GM18951 (cell line): Measurements from ENCODE around the gene RMND5A.
"Not testable (repeated sequence)": the region's sequence is repeated elsewhere in the genome, so short reads cannot be mapped to it uniquely, and the experiment has no call there.

ENCODE experiments used
- POLR2A ChIP-seq: IDR thresholded peaks from 4 replicates; pipeline ENCODE4 v1.6.1; 2011; ENCODE audit warnings: mild to moderate bottlenecking; ENCODE audit not compliant: insufficient read length, insufficient read depth; ENCODE audit errors: extremely low read depth
- in situ Hi-C: fragments of 300-500 bp; cut with MboI; formaldehyde crosslinking; loops from one replicate; pipeline ENCODE4 v1.12.0; 2022; ENCODE audit warnings: low sequenced_read_pairs, mixed read lengths, inconsistent platforms; ENCODE audit not compliant: unreplicated experiment

The RMND5A gene

GRCh38 chr2:86695053-86695691 lies 24.9 kb upstream of the RMND5A start:
- TF ChIP-seq POLR2A, result no peak
- in situ Hi-C loops, result no loop called here

- no peak for TF ChIP-seq POLR2A
- in situ Hi-C loops, result no loop called here
Measured at GRCh38 chr2:86697551-86698104, 22.5 kb upstream of the RMND5A start.

GRCh38 chr2:86700690-86701089 lies 19.4 kb upstream of the RMND5A start:
- in situ Hi-C loops, result no loop called here
- TF ChIP-seq POLR2A, result no peak

GRCh38 chr2:86703704-86704361 lies 16.3 kb upstream of the RMND5A start:
- no peak for TF ChIP-seq POLR2A
- in situ Hi-C loops, result no loop called here

- TF ChIP-seq POLR2A, result no peak
- in situ Hi-C loops, result no loop called here
Measured at GRCh38 chr2:86704459-86704971, 15.6 kb upstream of the RMND5A start.

GRCh38 chr2:86706220-86706619 lies 13.9 kb upstream of the RMND5A start:
- no peak for TF ChIP-seq POLR2A
- in situ Hi-C loops, result no loop called here

- in situ Hi-C loops, result no loop called here
- no peak for TF ChIP-seq POLR2A
Measured at GRCh38 chr2:86706935-86707334, 13.2 kb upstream of the RMND5A start.

GRCh38 chr2:86708126-86708525 lies 12.0 kb upstream of the RMND5A start:
- in situ Hi-C loops, result not testable (repeated sequence)

- in situ Hi-C loops, result not testable (repeated sequence)
Measured at GRCh38 chr2:86714579-86715173, 5.4 kb upstream of the RMND5A start.

- in situ Hi-C loops, result not testable (repeated sequence)
Measured at GRCh38 chr2:86719263-86719636, 841 bp upstream of the RMND5A start.

GRCh38 chr2:86720540-86721320 lies 639 bp downstream of the RMND5A start:
- in situ Hi-C loops, result not testable (repeated sequence)

GRCh38 chr2:86725706-86726105 lies 5.6 kb downstream of the RMND5A start:
- in situ Hi-C loops, result loop anchor here (25.0 kb wide), 1 partner anchor 337 kb away; no protein-coding TSS in a partner anchor

GRCh38 chr2:86732040-86732525 lies 12.0 kb downstream of the RMND5A start:
- in situ Hi-C loops, result loop anchor here (25.0 kb wide), 1 partner anchor 330 kb away; no protein-coding TSS in a partner anchor

GRCh38 chr2:86732837-86733236 lies 12.7 kb downstream of the RMND5A start:
- in situ Hi-C loops, result loop anchor here (25.0 kb wide), 1 partner anchor 329 kb away; no protein-coding TSS in a partner anchor

GRCh38 chr2:86733528-86733927 lies 13.4 kb downstream of the RMND5A start:
- in situ Hi-C loops, result loop anchor here (25.0 kb wide), 1 partner anchor 329 kb away; no protein-coding TSS in a partner anchor

- in situ Hi-C loops, result loop anchor here (25.0 kb wide), 1 partner anchor 327 kb away; no protein-coding TSS in a partner anchor
Measured at GRCh38 chr2:86734896-86735295, 14.8 kb downstream of the RMND5A start.

GRCh38 chr2:86739485-86739884 lies 19.4 kb downstream of the RMND5A start:
- in situ Hi-C loops, result loop anchor here (25.0 kb wide), 1 partner anchor 323 kb away; no protein-coding TSS in a partner anchor

- in situ Hi-C loops, result loop anchor here (25.0 kb wide), 1 partner anchor 322 kb away; no protein-coding TSS in a partner anchor
Measured at GRCh38 chr2:86739889-86740288, 19.8 kb downstream of the RMND5A start.
